HS-5 (cell line): ENCODE measurements around the gene FNDC1.
"Not testable (repeated sequence)": the region's sequence is repeated elsewhere in the genome, so short reads cannot be mapped to it uniquely, and the experiment has no call there.

ENCODE experiments used
- DNase-seq: peaks from one replicate; pipeline ENCODE4 v3.0.0-alpha.2; 2012; ENCODE audit warnings: low read depth

FNDC1 gene

GRCh38 chr6:159169193-159169555 is at the start of gene FNDC1:
Gene FNDC1 (plus strand): TSS chr6:159169400. CDS start chr6:159169597, 197 bp downstream.
- no peak for DNase-seq

DNA sequence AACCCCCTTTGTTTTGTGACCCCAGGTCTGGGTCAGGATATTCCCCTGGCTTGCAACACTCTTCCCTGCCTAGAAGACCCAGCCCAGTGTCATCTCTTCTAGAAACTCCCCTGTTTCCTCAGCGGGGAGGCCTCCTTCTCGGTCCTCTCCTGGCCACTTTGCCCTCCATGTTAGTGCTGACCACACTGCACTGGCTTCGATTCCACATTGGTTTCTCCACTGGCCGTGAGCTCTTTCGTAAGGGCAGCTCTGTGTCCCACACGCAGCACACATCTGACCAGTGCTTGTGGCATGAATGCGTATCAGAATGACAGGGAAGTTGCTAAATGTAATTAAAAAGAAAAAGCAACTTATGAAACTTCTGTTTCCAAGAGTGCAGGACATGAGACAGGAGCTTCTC is 49.4 kb upstream of the FNDC1 start:
- no peak for DNase-seq

- no peak for DNase-seq
These were observed 47.7 kb upstream of the FNDC1 start for GRCh38 chr6:159121486-159121885.

GRCh38 chr6:159122453-159122852 is 46.7 kb upstream of the FNDC1 start:
- no peak for DNase-seq

GRCh38 chr6:159123831-159124230 is 45.4 kb upstream of the FNDC1 start:
- not testable (repeated sequence) for DNase-seq

GRCh38 chr6:159125014-159125609 is 44.1 kb upstream of the FNDC1 start:
- no peak for DNase-seq

DNA sequence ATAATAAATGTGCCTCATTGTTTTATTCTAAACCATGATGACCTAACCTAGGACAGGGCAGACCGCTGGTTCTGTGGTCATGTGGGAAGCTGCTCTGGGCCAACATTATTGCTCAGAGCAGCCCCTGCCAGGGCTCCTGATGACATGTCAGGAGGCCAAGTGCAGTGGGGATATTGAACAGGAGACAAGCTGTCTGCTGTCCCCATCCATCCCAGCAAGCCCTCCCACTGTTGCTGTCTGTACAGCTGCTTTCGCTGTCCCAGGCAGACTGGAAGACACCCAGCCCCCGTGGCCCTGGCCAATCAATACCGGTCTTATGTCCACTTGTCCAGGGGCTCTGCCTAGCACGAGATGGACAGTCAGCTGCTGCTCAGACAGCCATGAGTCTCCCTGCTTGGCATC is 43.2 kb upstream of the FNDC1 start:
- DNase-seq = no peak

- DNase-seq = no peak
These were observed 42.6 kb upstream of the FNDC1 start for GRCh38 chr6:159126590-159126989.

DNA sequence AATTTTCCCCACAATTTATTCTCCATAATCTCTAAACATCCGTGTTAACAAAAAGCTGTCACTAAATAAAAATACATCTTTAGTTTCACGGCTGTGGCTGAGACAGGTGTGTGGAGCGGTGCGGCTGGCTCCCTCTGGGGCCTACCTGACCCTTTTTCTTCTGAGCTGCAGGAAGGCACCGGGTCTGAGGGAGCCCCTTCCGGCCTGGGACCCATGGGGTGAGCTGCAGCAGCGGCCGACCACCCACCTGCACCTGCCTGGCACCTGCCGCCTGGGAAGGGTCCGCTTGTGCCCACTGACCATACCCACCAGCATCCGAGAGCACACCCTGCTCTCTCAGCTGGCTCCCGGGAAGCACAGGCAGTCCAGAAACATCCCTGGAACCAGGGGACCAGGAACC is 41.5 kb upstream of the FNDC1 start:
- no peak for DNase-seq

DNA sequence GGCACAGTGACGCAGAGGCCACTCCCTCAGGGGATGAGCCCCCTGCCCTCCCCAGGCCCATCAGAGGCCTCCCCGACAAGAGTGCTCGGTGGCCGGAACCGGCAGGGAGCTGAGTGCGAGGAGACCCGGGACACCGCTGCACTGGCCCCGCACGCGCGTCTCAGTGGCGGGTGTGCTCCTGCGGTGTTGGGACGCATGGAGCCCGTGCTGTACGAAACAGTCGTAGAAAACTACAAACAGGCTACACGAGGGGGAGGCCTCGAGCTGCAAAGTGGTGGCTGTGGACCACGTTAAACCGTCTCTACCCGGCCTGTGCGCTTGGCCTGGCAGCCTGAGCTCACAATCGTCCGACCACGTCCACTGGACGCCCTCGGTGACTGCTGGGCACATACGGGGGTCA is 40.2 kb upstream of the FNDC1 start:
- no peak for DNase-seq

GRCh38 chr6:159130846-159131245 is 38.4 kb upstream of the FNDC1 start:
- no peak for DNase-seq

DNA sequence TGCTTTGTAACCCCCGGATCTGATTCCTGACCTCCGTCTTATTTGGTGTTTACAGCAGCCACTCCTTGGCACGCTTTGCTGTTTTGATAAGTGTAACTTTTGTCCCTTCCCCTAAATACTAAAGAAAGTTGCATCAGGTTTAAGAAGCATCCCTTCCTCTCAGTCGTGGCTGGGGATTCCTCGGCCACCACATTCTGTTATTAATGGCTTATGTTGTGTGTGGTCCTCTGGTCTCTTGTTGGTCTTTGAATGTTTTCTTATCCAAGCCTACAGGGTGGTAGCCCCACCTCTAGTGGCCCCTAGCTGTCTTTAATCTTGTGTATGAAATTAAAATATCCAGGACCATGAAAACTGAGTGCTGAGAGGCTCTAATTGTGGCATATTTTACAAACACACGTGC is 37.5 kb upstream of the FNDC1 start:
- DNase-seq = no peak

GRCh38 chr6:159132664-159133063 is 36.5 kb upstream of the FNDC1 start:
- no peak for DNase-seq

DNA sequence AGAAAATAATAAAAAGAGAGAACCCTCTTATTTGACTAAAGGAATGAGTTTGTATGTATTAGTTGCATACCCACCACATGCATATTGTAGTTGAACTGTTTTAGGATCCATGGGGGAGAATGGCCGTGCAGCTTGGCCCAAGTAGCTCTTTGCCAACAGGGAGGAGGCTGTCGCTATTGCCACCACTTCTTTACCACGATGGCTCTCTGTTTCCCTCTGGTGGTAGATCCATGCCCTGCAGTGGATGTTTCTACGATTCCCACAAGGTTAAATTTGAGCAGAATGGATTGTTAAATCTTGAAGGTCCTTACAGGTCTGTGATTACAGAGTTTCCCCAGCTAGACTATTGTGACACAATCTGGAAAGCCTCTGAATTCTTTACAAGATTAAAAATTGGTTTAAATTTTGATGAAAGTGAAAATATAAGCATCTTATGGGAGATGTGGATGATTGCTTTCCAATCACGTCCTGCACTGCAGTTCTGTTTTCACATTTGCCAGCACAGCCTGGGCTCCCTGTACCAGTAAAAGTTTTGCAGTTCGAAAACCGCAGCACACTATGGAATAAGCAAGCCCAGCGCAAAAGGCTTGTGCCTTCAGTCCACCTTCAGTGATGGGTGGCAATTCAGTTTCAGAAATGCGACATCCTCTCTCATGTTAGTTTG is 34.4 kb upstream of the FNDC1 start:
- DNase-seq = no peak

- DNase-seq = no peak
These were observed 31.5 kb upstream of the FNDC1 start for GRCh38 chr6:159137676-159138075.

DNA sequence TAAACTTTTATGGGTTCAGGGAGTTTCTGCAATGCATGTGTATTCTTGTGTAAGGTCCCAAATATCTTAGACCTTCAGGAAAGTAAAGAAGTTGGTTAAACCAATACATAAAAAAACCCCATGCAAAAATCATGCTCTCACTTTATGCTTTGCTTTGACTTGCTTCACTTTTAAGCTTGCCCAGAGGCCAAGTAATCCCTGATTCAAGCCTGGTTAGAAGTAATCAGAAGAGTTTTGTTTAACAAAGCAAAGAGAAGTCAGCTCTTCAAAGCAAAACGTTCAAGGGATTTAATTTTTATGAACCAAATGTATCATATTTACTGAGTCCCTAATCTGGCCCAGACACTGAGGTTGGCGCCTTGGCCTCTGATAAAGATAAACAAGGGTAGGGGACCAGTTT is 26.7 kb upstream of the FNDC1 start:
- DNase-seq = no peak

- no peak for DNase-seq
These were observed 20.6 kb upstream of the FNDC1 start for GRCh38 chr6:159148641-159149040.

DNA sequence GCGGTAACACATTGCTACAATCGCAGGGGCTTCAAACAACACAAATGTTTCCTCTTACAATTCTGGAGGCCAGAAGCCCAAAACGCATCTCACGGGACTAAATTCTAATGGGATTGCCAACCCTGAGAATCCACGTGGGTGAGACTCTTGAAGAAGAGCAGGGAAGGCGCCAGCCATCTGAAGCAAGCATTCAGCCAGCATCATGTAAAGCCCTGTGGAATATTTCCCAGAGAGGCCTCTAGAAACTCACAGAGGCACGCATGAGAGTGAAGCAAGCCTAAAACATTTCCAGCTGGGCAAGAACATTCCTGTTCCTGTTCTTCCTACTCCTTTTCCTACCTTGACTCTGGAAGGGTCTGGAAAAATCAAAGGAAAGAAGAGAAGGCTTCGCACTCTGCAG is 19.6 kb upstream of the FNDC1 start:
- DNase-seq = no peak

DNA sequence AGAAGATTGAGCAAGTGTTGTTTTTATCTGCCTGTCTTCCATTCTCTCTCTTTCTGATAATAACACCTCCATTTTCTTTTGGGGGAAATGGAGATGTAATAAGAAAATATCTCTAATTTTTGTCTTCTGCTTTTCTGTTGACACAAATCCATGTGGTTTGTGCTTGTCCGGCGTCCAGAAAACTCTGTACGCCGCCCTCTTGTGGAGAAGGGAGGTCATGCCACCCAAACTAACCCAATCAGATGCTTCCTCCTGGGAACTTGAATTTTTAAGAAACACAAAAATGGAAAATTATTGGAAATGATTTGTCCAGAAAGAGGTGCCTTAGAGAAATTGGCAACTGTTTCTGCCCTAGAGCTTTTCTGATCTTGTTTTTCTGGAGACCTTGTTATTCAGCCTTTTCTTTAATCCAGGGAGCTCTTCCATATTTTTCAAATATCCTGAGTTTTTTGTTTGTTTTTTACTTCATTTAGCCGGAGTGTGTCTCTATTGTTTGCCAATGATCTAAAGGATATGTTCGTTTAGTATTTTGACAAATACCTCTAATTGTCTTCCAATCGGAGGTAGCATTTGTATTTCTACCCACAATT is 17.8 kb upstream of the FNDC1 start:
- DNase-seq = peak; percentile 31

DNA sequence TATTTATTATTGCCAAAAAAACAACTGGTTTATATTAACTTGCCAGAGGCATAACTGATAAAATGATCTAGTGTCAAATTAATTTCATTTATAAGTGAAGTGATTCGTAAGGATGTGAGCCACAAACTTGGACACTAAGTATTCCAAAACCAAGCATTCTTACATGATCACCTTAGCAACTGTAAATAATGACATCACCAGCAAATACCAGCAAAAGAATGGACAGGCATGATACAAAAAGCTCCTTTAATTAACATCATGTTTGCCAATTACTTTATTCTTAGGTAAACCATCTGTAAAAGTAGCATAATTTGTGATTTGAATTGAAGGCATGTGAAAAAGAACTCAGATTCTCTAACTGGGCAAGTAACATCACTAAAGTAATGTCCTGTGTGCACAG is 17.2 kb upstream of the FNDC1 start:
- DNase-seq = no peak

DNA sequence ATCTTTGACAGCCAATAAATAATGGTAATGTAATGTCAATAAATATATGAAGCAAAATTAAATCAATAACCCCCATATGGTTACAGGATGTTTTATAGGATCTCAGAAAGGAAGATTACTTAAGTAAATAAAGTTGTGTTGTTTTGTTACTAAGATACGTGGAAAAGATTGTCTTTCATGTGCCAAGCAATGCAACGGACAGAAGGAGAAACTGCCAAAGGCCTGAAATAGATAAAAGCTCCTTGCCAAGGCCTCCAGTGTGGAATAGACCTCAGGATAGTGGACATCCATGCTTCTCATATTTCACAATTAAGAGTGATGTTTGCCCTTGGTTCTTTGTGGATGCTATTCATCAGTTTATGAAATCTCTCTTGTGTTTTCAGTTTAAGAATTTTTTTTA is 16.4 kb upstream of the FNDC1 start:
- no peak for DNase-seq

DNA sequence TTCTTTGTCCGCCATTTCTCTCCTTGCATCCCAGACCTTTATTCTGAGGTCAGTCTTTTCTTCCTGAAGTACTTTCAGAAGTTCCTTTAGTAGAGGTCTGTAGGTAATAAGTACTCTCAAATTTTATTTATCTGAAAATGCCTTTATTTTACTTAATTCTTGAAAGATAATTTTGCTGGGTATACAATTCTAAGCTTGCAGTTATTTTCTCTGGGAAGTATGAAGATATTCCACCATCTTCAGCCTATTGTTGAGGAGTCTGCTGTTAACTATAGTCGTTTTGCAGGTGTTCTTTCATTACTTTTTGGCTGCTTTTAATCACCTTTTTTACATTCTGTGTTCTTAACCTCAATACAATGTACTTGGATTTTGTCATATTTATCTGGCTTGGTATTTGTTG is 13.5 kb upstream of the FNDC1 start:
- no peak for DNase-seq

DNA sequence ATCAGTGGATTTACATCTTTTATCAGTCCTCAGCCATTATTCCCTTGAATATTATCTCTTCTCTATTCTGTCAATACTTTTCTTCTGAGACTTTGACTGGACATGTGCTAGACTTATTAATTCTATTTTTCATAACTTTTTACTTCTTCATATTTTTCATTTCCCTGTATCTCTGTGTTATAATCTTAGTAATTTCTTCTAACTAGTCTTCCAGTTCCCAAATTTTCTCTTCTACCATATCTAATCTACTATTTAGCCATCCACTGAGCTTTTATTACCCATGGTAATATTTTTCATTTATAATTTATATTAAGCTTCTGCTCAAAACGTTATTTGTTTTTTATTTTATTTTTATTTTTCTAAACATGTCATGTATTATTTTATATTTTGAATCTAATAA is 13.1 kb upstream of the FNDC1 start:
- DNase-seq = no peak

- DNase-seq = no peak
These were observed 11.8 kb upstream of the FNDC1 start for GRCh38 chr6:159157431-159157830.
